Measurements from ENCODE around the gene TTC24. TPM values are rescaled to one million over a fixed set of nuclear protein-coding genes. Genes with fewer than 3 reads are reported as not detected.

The TTC24 gene
- polyA plus RNA-seq, 1 of the 3 experiments (the other 2 are of a cell fraction): not detected

GRCh38 chr1:156598731-156599432 is 19.4 kb downstream of the TTC24 start:
- H3K79me2 ChIP-seq (ENCODE audit: insufficient read depth): peaks cover 32% of the 10 kb centered on the region
- H3K36me3 ChIP-seq (replicated peaks in 1 of 2; ENCODE audit: control insufficient read depth in 1 of 2, insufficient read depth in 2 of 2, low read length in 1 of 2): peaks cover 47 to 50% of the 10 kb centered on the region in 2 experiments
- no peak overlapping the region for H3K4me3 ChIP-seq (ENCODE audit: low read depth in 2 of 2, low read length in 1 of 2)
- ChIA-PET POLR2A (interaction anchor here (0.8 to 1.1 kb wide), 2 partner anchors 10 to 98 kb away, joined by 3 to 4 read pairs; no protein-coding TSS in a partner anchor), CTCF (interaction anchor here (0.7 to 4.4 kb wide), 6 partner anchors 10 to 217 kb away, joined by 3 to 21 read pairs (median 5); no protein-coding TSS in a partner anchor)
- no peak for DNase-seq
- no peaks in the 10 kb centered on the region for H3K9me2 ChIP-seq
- WGBS (ENCODE audit: low lambda C conversion rate): 94% methylated on average over 4 of the region's 4 CpGs
- H3K9me3 ChIP-seq: no peaks in the 10 kb centered on the region
- TF ChIP-seq FOXM1 (IDR thresholded peaks at IDR 0.05; ENCODE audit: low read depth) (no peak), SMC3 (IDR thresholded peaks at IDR 0.05; ENCODE audit: low read depth, low read length) (no peak), CTCF (IDR thresholded peaks at IDR 0.05) (no peak), USF1 (IDR thresholded peaks at IDR 0.05; ENCODE audit: borderline replicate concordance, low read depth) (no peak), POLR2AphosphoS5 (IDR thresholded peaks at IDR 0.05; ENCODE audit: low read depth, low read length) (no peak), RXRA (IDR thresholded peaks at IDR 0.05; ENCODE audit: borderline replicate concordance, low read depth) (no peak), RFX5 (IDR thresholded peaks at IDR 0.05; ENCODE audit: low read length) (no peak), MEF2A (IDR thresholded peaks at IDR 0.05; ENCODE audit: borderline replicate concordance, low read depth) (no peak), TAF1 (IDR thresholded peaks at IDR 0.05; ENCODE audit: borderline replicate concordance, low read depth, low read length) (no peak), TCF12 (IDR thresholded peaks at IDR 0.05) (no peak), MXI1 (IDR thresholded peaks at IDR 0.05; ENCODE audit: low read depth, low read length) (no peak), NRF1 (IDR thresholded peaks at IDR 0.05; ENCODE audit: low read depth, low read length) (no peak), IRF3 (IDR thresholded peaks at IDR 0.05; ENCODE audit: low read depth, low read length) (no peak), PBX3 (IDR thresholded peaks at IDR 0.05) (no peak), EP300 (IDR thresholded peaks at IDR 0.05; ENCODE audit: borderline replicate concordance in 1 of 2, low read depth in 1 of 2, low read length in 1 of 2) (no peak), RAD21 (IDR thresholded peaks at IDR 0.05; ENCODE audit: low read length) (no peak), TEAD4 (IDR thresholded peaks at IDR 0.05; ENCODE audit: borderline replicate concordance, insufficient read depth) (no peak), FOXJ3 (CRISPR knock-in tag; IDR thresholded peaks at IDR 0.05) (no peak), GATA2 (CRISPR knock-in tag; IDR thresholded peaks at IDR 0.05) (no peak), GABPA (IDR thresholded peaks at IDR 0.05; ENCODE audit: low read depth) (no peak)
- no peak overlapping the region for H3K27ac ChIP-seq (ENCODE audit: low read depth in 2 of 2, low read length in 1 of 2)
- no peak overlapping the region for H3K9ac ChIP-seq
- peaks cover 19% of the 10 kb centered on the region for H3F3A ChIP-seq (replicated peaks; ENCODE audit: insufficient read depth)
- peaks cover 6 to 9% of the 10 kb centered on the region in 2 experiments; a peak in 2 of 4 replicates for H3K4me1 ChIP-seq (ENCODE audit: control insufficient read depth in 1 of 2, insufficient read depth in 2 of 2, low read depth in 1 of 2, low read length in 1 of 2)
- H3K4me2 ChIP-seq: no peak overlapping the region
- H4K20me1 ChIP-seq (ENCODE audit: insufficient read depth): no peaks in the 10 kb centered on the region
- H3K27me3 ChIP-seq (ENCODE audit: insufficient read depth): no peaks in the 10 kb centered on the region
- no peak overlapping the region for H2AFZ ChIP-seq (ENCODE audit: low read depth)

Measured in SK-N-SH (cell line).